Measurements from ENCODE around the gene GRIN2A. TPM values are rescaled to one million over a fixed set of nuclear protein-coding genes. Genes with fewer than 3 reads are reported as not detected.

The GRIN2A gene
- total RNA-seq, 1 experiment from 2014 or later, result not detected

GRCh38 chr16:10113248-10113647 lies 69.0 kb downstream of the GRIN2A start:
- H3K9me3 Mint-ChIP-seq (ENCODE audit: unreplicated experiment), result peaks cover 29% of the 10 kb centered on the region
- H3K27me3 Mint-ChIP-seq (ENCODE audit: insufficient read depth, unreplicated experiment), result no peaks in the 10 kb centered on the region
- H3K27ac Mint-ChIP-seq (ENCODE audit: low read depth, unreplicated experiment), result no peak overlapping the region
- H3K4me3 Mint-ChIP-seq (ENCODE audit: unreplicated experiment), result no peak overlapping the region
- BruUV-seq (replicated peaks), result no TSS peak
- no peak for TF ChIP-seq CTCF (IDR thresholded peaks at IDR 0.05; ENCODE audit: unreplicated experiment)
- DNase-seq (ENCODE audit: unreplicated experiment), result no peak
- intact Hi-C loops (cut with micrococcal nuclease), result no loop called here
- H3K36me3 Mint-ChIP-seq (ENCODE audit: insufficient read depth, unreplicated experiment), result no peaks in the 10 kb centered on the region
- ChIA-PET CTCF (interaction anchor here (0.6 kb wide), 1 partner anchor 24 kb away, joined by 4 read pairs; no protein-coding TSS in a partner anchor), POLR2A (no interaction called here)
- H3K4me1 Mint-ChIP-seq (ENCODE audit: insufficient read depth, unreplicated experiment), result no peaks in the 10 kb centered on the region

- peak; percentile 9 for DNase-seq (ENCODE audit: unreplicated experiment)
- TF ChIP-seq CTCF (IDR thresholded peaks at IDR 0.05; ENCODE audit: unreplicated experiment), result no peak
- Mint-ChIP-seq H3K27ac (ENCODE audit: low read depth, unreplicated experiment) (no peak overlapping the region), H3K36me3 (ENCODE audit: insufficient read depth, unreplicated experiment) (no peaks in the 10 kb centered on the region), H3K27me3 (ENCODE audit: insufficient read depth, unreplicated experiment) (no peaks in the 10 kb centered on the region), H3K4me1 (ENCODE audit: insufficient read depth, unreplicated experiment) (no peaks in the 10 kb centered on the region), H3K4me3 (ENCODE audit: unreplicated experiment) (no peak overlapping the region), H3K9me3 (ENCODE audit: unreplicated experiment) (peaks cover 18% of the 10 kb centered on the region)
- ChIA-PET POLR2A (no interaction called here), CTCF (no interaction called here)
- intact Hi-C loops (cut with micrococcal nuclease), result no loop called here
- no TSS peak for BruUV-seq (replicated peaks)
Observed at GRCh38 chr16:10112021-10112420, 70.2 kb downstream of the GRIN2A start.

GRCh38 chr16:10111156-10111761 lies 71.0 kb downstream of the GRIN2A start:
- ChIA-PET POLR2A (no interaction called here), CTCF (no interaction called here)
- no peaks in the 10 kb centered on the region for H3K36me3 Mint-ChIP-seq (ENCODE audit: insufficient read depth, unreplicated experiment)
- H3K4me3 Mint-ChIP-seq (ENCODE audit: unreplicated experiment), result no peak overlapping the region
- intact Hi-C loops (cut with micrococcal nuclease), result no loop called here
- H3K9me3 Mint-ChIP-seq (ENCODE audit: unreplicated experiment), result peaks cover 24% of the 10 kb centered on the region
- TF ChIP-seq CTCF (IDR thresholded peaks at IDR 0.05; ENCODE audit: unreplicated experiment), result no peak
- DNase-seq (ENCODE audit: unreplicated experiment), result no peak
- no TSS peak for BruUV-seq (replicated peaks)
- H3K4me1 Mint-ChIP-seq (ENCODE audit: insufficient read depth, unreplicated experiment), result no peaks in the 10 kb centered on the region
- H3K27me3 Mint-ChIP-seq (ENCODE audit: insufficient read depth, unreplicated experiment), result no peaks in the 10 kb centered on the region
- H3K27ac Mint-ChIP-seq (ENCODE audit: low read depth, unreplicated experiment), result no peak overlapping the region

- TF ChIP-seq CTCF (IDR thresholded peaks at IDR 0.05; ENCODE audit: unreplicated experiment), result no peak
- Mint-ChIP-seq H3K36me3 (ENCODE audit: insufficient read depth, unreplicated experiment) (no peaks in the 10 kb centered on the region), H3K27ac (ENCODE audit: low read depth, unreplicated experiment) (no peak overlapping the region), H3K27me3 (ENCODE audit: insufficient read depth, unreplicated experiment) (no peaks in the 10 kb centered on the region), H3K9me3 (ENCODE audit: unreplicated experiment) (peaks cover 24% of the 10 kb centered on the region), H3K4me1 (ENCODE audit: insufficient read depth, unreplicated experiment) (no peaks in the 10 kb centered on the region), H3K4me3 (ENCODE audit: unreplicated experiment) (no peak overlapping the region)
- intact Hi-C loops (cut with micrococcal nuclease), result no loop called here
- no peak for DNase-seq (ENCODE audit: unreplicated experiment)
- CTCF ChIA-PET, result interaction anchor here (0.5 kb wide), 1 partner anchor 404 kb away, joined by 3 read pairs; no protein-coding TSS in a partner anchor
- BruUV-seq (replicated peaks), result no TSS peak
- POLR2A ChIA-PET, result no interaction called here
Observed at GRCh38 chr16:10110552-10110951, 71.7 kb downstream of the GRIN2A start.

All from MCF 10A (cell line).